GM12891 (cell line): ENCODE data around the gene GPER1.

Experiments used
- PAX5 ChIP-seq: IDR thresholded peaks from 2 replicates; pipeline ENCODE4 v1.6.1; 2011; ENCODE audit warnings: low read length, moderate library complexity, mild to moderate bottlenecking; ENCODE audit not compliant: insufficient read depth, severe bottlenecking
- POLR2A ChIP-seq: IDR thresholded peaks from 2 replicates; pipeline ENCODE4 v1.6.1; 2011; ENCODE audit warnings: low read depth, low read length, control low read depth
- POLR2AphosphoS5 ChIP-seq: IDR thresholded peaks from 2 replicates; pipeline ENCODE4 v1.6.1; 2011; ENCODE audit warnings: low read depth, low read length, control low read depth
- SPI1 ChIP-seq: IDR thresholded peaks from 2 replicates; pipeline ENCODE4 v1.6.1; 2011; ENCODE audit warnings: low read depth, low read length, control low read depth
- TAF1 ChIP-seq: IDR thresholded peaks from 2 replicates; pipeline ENCODE4 v1.6.1; 2011; ENCODE audit warnings: low read depth, low read length, control low read depth

DNA sequence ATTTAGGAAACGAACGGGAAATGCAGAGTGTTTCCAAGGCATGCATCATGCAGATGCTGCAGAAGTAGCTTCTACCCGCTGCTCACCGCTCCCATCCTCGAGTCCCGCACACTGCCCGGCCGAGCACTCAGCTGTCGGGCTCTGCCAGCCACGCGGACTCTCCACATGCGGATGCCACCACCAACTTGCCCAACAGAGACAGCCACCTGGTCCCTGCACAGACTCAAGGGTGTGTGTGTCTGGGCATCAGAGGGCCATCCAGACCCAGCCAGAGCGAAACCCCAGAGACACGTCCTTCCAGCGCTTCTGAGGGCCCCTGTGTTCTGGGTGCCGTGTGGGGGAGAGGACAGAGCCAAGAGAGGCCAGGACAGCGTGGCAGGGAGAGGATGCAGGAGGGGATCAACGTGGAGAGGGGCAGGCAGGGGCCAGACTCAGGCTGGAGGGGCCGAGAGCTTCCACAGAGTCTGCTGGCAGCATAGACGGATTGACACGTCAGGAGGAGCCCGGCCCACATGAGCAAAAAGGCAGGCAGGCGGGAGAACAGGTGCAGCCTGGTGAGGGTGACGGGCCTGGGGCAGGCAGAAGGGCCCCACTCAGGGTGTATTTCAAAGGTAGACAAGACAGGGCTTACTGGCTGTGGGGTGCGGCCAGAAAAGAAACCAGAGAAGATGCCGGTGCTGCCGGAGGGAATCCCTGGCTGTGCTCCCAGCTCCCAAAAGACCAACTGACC, 18.3 kb downstream of the GPER1 start:
- TF ChIP-seq POLR2AphosphoS5, result no peak
- TF ChIP-seq POLR2A, result no peak
- no peak for TF ChIP-seq TAF1
- no peak for TF ChIP-seq SPI1
- TF ChIP-seq PAX5, result no peak
